ENCODE data around the gene MTHFS. TPM values are rescaled to one million over a fixed set of nuclear protein-coding genes. Genes with fewer than 3 reads are reported as not detected.

MTHFS gene
- total RNA-seq, 4 donors from 2014 or later = 19.4 to 41.3 (median 36.8) TPM

GRCh38 chr15:79903144-79903543 is 6.3 kb upstream of the MTHFS start:
- no peak for TF ChIP-seq CTCF (IDR thresholded peaks at IDR 0.05; ENCODE audit: low read depth)

- TF ChIP-seq CTCF (IDR thresholded peaks at IDR 0.05; ENCODE audit: low read depth) = no peak
Measured at GRCh38 chr15:79901958-79902357, 5.1 kb upstream of the MTHFS start.

- no peak for TF ChIP-seq CTCF (IDR thresholded peaks at IDR 0.05; ENCODE audit: low read depth)
Measured at GRCh38 chr15:79900087-79900486, 3.3 kb upstream of the MTHFS start.

GRCh38 chr15:79898369-79898768 is 1.6 kb upstream of the MTHFS start:
- TF ChIP-seq CTCF (IDR thresholded peaks at IDR 0.05; ENCODE audit: low read depth) = no peak

GRCh38 chr15:79897701-79898113 is 893 bp upstream of the MTHFS start:
- TF ChIP-seq CTCF (IDR thresholded peaks at IDR 0.05; ENCODE audit: low read depth) = no peak

- TF ChIP-seq CTCF (IDR thresholded peaks at IDR 0.05; ENCODE audit: low read depth) = no peak
Measured at GRCh38 chr15:79897380-79897678, 515 bp upstream of the MTHFS start.

- no peak for TF ChIP-seq CTCF (IDR thresholded peaks at IDR 0.05; ENCODE audit: low read depth)
Measured at GRCh38 chr15:79896131-79896633, 632 bp downstream of the MTHFS start.

All from subcutaneous adipose tissue (tissue), 4 donors.